ENCODE results near the gene AKAP13.

AKAP13 gene

GRCh38 chr15:85463976-85464375 is 83.6 kb downstream of the AKAP13 start (continued):
- TF ChIP-seq ZBTB7A (tag by site-specific recombination; IDR thresholded peaks at IDR 0.05; ENCODE audit: low read depth) (no peak), ZBTB11 (tag by site-specific recombination; conservative IDR thresholded peaks at IDR 0.05; ENCODE audit: low read depth) (no peak), ZNF768 (tag by site-specific recombination; IDR thresholded peaks at IDR 0.05) (no peak), ZNF561 (tag by site-specific recombination; IDR thresholded peaks at IDR 0.05; ENCODE audit: borderline replicate concordance) (no peak)

GRCh38 chr15:85464471-85464870 is 84.1 kb downstream of the AKAP13 start:
- Histone ChIP-seq H3K27ac (ENCODE audit: extremely low read depth, low read depth, low read length) (no peak overlapping the region), H3K4me3 (ENCODE audit: low read depth, low read length) (no peak overlapping the region), H3K36me3 (ENCODE audit: control insufficient read depth in 2 of 2, insufficient read depth in 1 of 2, low read length in 2 of 2) (no peaks in the 10 kb centered on the region), H3K4me1 (ENCODE audit: control insufficient read depth, insufficient read depth, low read length) (peaks cover 25% of the 10 kb centered on the region), H3K9me3 (ENCODE audit: control insufficient read depth, insufficient read depth, low read depth, low read length) (no peaks in the 10 kb centered on the region)
- TF ChIP-seq ZNF558 (tag by site-specific recombination; IDR thresholded peaks at IDR 0.05) = no peak
- no peak for TF ChIP-seq ATF2 (tag by site-specific recombination; IDR thresholded peaks at IDR 0.05; ENCODE audit: low read depth)
- no peak for TF ChIP-seq ZNF391 (tag by site-specific recombination; IDR thresholded peaks at IDR 0.05; ENCODE audit: borderline replicate concordance, low read depth)
- no peak for TF ChIP-seq ZNF19 (tag by site-specific recombination; IDR thresholded peaks at IDR 0.05; ENCODE audit: low read depth)
- TF ChIP-seq MZF1 (tag by site-specific recombination; IDR thresholded peaks at IDR 0.05; ENCODE audit: borderline replicate concordance) = no peak
- TF ChIP-seq ZNF302 (tag by site-specific recombination; IDR thresholded peaks at IDR 0.05; ENCODE audit: low read depth) = no peak
- no peak for TF ChIP-seq BCL6B (tag by site-specific recombination; IDR thresholded peaks at IDR 0.05)
- no peak for TF ChIP-seq HOXA7 (CRISPR knock-in tag; IDR thresholded peaks at IDR 0.05; ENCODE audit: borderline replicate concordance)
- no peak for TF ChIP-seq KLF10 (tag by site-specific recombination; IDR thresholded peaks at IDR 0.05)
- TF ChIP-seq KLF16 (tag by site-specific recombination; IDR thresholded peaks at IDR 0.05) = no peak
- TF ChIP-seq SP2 (tag by site-specific recombination; IDR thresholded peaks at IDR 0.05) = no peak
- no peak for TF ChIP-seq ZNF366 (tag by site-specific recombination; conservative IDR thresholded peaks at IDR 0.05)
- TF ChIP-seq GLI4 (tag by site-specific recombination; IDR thresholded peaks at IDR 0.05) = no peak
- CTCF ChIA-PET = interaction anchor here (0.6 to 1.3 kb wide), 5 partner anchors 21 to 367 kb away, joined by 3 to 5 read pairs (median 4); no protein-coding TSS in a partner anchor
- POLR2A ChIA-PET = interaction anchor here (0.5 kb wide), 1 partner anchor 13 kb away, joined by 4 read pairs; no protein-coding TSS in a partner anchor

DNA sequence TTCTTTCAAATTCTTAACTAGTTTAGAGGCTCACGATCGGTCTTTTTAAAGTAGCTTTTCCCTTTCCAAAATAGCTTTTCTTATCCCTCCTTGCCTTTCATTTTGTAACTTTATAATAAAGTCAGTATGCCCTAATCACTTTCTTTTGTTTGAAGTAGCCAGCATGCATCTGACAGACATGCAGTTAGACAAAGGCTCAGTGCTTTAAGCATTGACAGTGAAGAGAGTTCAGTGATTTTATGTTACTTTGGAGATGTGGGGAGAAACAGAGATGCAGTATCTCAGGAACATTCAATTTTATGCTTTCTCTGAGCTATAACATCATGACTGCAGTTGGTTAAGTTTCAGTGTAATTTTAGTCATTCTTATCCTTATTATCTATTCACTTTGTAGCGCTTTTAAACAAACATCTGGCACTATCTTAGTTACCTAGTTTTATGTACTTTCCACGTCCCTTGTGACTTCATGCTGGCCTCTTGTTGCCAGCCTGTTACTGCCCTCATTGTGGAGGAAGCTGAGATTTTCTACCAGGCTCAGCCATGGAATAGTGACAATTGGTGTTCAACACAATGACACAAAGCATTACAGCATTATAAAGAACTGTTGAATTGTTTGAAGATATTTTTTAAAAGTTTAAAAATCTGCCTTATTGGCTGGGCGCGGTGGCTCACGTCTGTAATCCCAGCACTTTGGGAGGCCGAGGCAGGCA is 90.3 kb downstream of the AKAP13 start:
- Histone ChIP-seq H3K4me1 (ENCODE audit: control insufficient read depth, insufficient read depth, low read length) (peaks cover 32% of the 10 kb centered on the region), H3K27ac (ENCODE audit: extremely low read depth, low read depth, low read length) (no peak overlapping the region), H3K36me3 (ENCODE audit: control insufficient read depth in 2 of 2, insufficient read depth in 1 of 2, low read length in 2 of 2) (no peaks in the 10 kb centered on the region), H3K4me3 (ENCODE audit: low read depth, low read length) (no peak overlapping the region), H3K9me3 (ENCODE audit: control insufficient read depth, insufficient read depth, low read depth, low read length) (no peaks in the 10 kb centered on the region)
- POLR2A ChIA-PET = no interaction called here
- CTCF ChIA-PET = interaction anchor here (0.7 to 3.3 kb wide), 3 partner anchors 15 to 326 kb away, joined by 3 to 20 read pairs (median 3); no protein-coding TSS in a partner anchor
- no peak for TF ChIP-seq HOXC10 (CRISPR knock-in tag; IDR thresholded peaks at IDR 0.05)
- peak; percentile 83 for TF ChIP-seq PRDM1 (tag by site-specific recombination; IDR thresholded peaks at IDR 0.05)
- no peak for TF ChIP-seq ZNF670 (tag by site-specific recombination; IDR thresholded peaks at IDR 0.05; ENCODE audit: low read depth)
- TF ChIP-seq ZNF777 (tag by site-specific recombination; IDR thresholded peaks at IDR 0.05; ENCODE audit: borderline replicate concordance) = no peak
- no peak for TF ChIP-seq ZNF830 (tag by site-specific recombination; IDR thresholded peaks at IDR 0.05; ENCODE audit: low read depth)
- no peak for TF ChIP-seq ZNF707 (tag by site-specific recombination; IDR thresholded peaks at IDR 0.05)
- TF ChIP-seq ZNF2 (tag by site-specific recombination; IDR thresholded peaks at IDR 0.05) = 0 out of 2 replicates have a peak, but pooled peaks have one; percentile 48
- TF ChIP-seq TCF7L2 (IDR thresholded peaks at IDR 0.05; ENCODE audit: borderline replicate concordance, low read depth, low read length) = no peak
- TF ChIP-seq SP7 (tag by site-specific recombination; IDR thresholded peaks at IDR 0.05) = no peak
- TF ChIP-seq SCRT1 (tag by site-specific recombination; IDR thresholded peaks at IDR 0.05; ENCODE audit: borderline replicate concordance) = peak; percentile 50; the same call in 1 of the 2 replicates

Measured in HEK293 (cell line).